SH-SY5Y (cell line): ENCODE results near the gene UNKL.

Experiments
- GATA2 ChIP-seq: IDR thresholded peaks from 2 replicates; pipeline ENCODE4 v1.6.1; 2011; ENCODE audit warnings: mild to moderate bottlenecking, low read depth, low read length
- GATA3 ChIP-seq: IDR thresholded peaks from 2 replicates; pipeline ENCODE4 v1.6.1; 2011; ENCODE audit warnings: low read depth, mild to moderate bottlenecking, low read length, moderate library complexity

DNA sequence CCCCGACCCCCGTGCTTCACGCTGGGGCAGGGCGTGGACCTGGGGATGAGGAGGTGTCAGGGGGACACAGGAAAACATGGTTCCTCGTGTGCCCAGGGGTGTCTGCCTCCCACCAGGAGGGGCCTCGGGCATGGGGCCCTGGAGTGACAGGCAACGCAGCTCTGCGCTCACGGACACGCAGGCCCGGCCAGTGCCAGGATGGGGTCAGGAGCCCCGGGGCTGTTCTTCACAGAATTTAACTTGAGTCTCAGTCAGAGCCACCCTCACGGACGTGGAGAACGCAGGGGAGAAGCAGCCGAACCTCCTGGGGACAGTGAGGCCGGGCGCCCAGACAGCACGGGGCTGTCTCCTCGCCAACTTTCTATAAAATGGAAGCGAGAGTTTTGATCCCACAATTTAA, 16.7 kb downstream of the UNKL start:
- TF ChIP-seq GATA3: no peak
- TF ChIP-seq GATA2: no peak
